Caco-2 (cell line): ENCODE data around the gene ADGRV1. TPM values are rescaled to one million over a fixed set of nuclear protein-coding genes. Genes with fewer than 3 reads are reported as not detected.

Source experiments
- BruUV-seq: library from RNA; stranded (reverse); fragments of 400-500 nt; replicated peaks from 2 replicates; lab custom pipeline; 2021; lab: Mats Ljungman, UMichigan
- CTCF ChIA-PET: fragments of 300-600 bp; sonication (Branson Sonifier 250); formaldehyde crosslinking; loops from one replicate; lab custom pipeline; 2022; ENCODE audit warnings: antibody characterized with exemption; lab: Charles Lee
- POLR2A ChIA-PET: fragments of 300-600 bp; sonication (Branson Sonifier 250); formaldehyde crosslinking; loops from one replicate; lab custom pipeline; 2022; ENCODE audit warnings: antibody characterized with exemption; lab: Charles Lee
- DNase-seq, 2 experiments: peaks; one replicate each; pipeline versions ENCODE4 v3.0.0 to v3.0.0-alpha.2; 2020 to 2022
- H3K27me3 ChIP-seq: replicated peaks from 2 replicates; pipeline ENCODE4 v1.6.0; 2011; ENCODE audit warnings: low read length; ENCODE audit not compliant: control insufficient read depth, insufficient read depth
- H3K36me3 ChIP-seq: 2 replicates; pipeline ENCODE4 v1.5.1; 2011; ENCODE audit warnings: low read length; ENCODE audit not compliant: control insufficient read depth, insufficient read depth
- H3K4me1 ChIP-seq: fragments of 250-450 bp; sonication (Bioruptor Pico); 2 replicates; pipeline ENCODE4 v1.5.1; 2020; ENCODE audit warnings: mild to moderate bottlenecking
- H3K4me3 ChIP-seq: 2 replicates; pipeline ENCODE4 v1.5.1; 2011; ENCODE audit warnings: low read depth, mild to moderate bottlenecking, control low read depth, low read length
- H3K9me3 ChIP-seq: fragments of 250-450 bp; sonication (Bioruptor Pico); 2 replicates; pipeline ENCODE4 v1.5.1; 2020; ENCODE audit warnings: mild to moderate bottlenecking, moderate library complexity
- H3K27ac Mint-ChIP-seq: one replicate; pipeline ENCODE4 v1.8.0; 2022; ENCODE audit warnings: mixed read lengths; ENCODE audit not compliant: unreplicated experiment
- H3K27me3 Mint-ChIP-seq: one replicate; pipeline ENCODE4 v1.8.0; 2022; ENCODE audit warnings: mixed read lengths; ENCODE audit not compliant: insufficient read depth, unreplicated experiment
- H3K36me3 Mint-ChIP-seq: one replicate; pipeline ENCODE4 v1.8.0; 2022; ENCODE audit warnings: mild to moderate bottlenecking, mixed read lengths; ENCODE audit not compliant: insufficient read depth, unreplicated experiment
- H3K4me1 Mint-ChIP-seq: one replicate; pipeline ENCODE4 v1.8.0; 2022; ENCODE audit warnings: low read depth, mixed read lengths; ENCODE audit not compliant: unreplicated experiment
- H3K4me3 Mint-ChIP-seq: one replicate; pipeline ENCODE4 v1.8.0; 2022; ENCODE audit warnings: mild to moderate bottlenecking, moderate library complexity, mixed read lengths; ENCODE audit not compliant: unreplicated experiment
- H3K9me3 Mint-ChIP-seq: one replicate; pipeline ENCODE4 v1.8.0; 2022; ENCODE audit warnings: mixed read lengths; ENCODE audit not compliant: unreplicated experiment
- intact Hi-C: fragments of 100-400 bp; cut with micrococcal nuclease; formaldehyde crosslinking; loops from one replicate; pipeline ENCODE4 v1.10.0; 2022; ENCODE audit not compliant: unreplicated experiment
- total RNA-seq: library from RNA; stranded (reverse); gene quantifications from 2 replicates; pipeline ENCODE4 v1.2.3, GENCODE V29; 2022
- TF ChIP-seq, protein P1 (sequence below), 2 experiments: fragments of 200-600 bp in 1 of 2; IDR thresholded peaks; 1 replicate in 1 of 2; 2 replicates in 1 of 2; pipeline versions ENCODE4 v1.5.1 to v1.8.0; 2011 to 2022; ENCODE audit warnings: antibody characterized with exemption in 1 of 2, control low read depth in 1 of 2, inconsistent platforms in 1 of 2, low read depth in 1 of 2, low read length in 1 of 2, mild to moderate bottlenecking in 1 of 2, moderate library complexity in 1 of 2; ENCODE audit not compliant: insufficient read depth in 1 of 2, severe bottlenecking in 1 of 2, unreplicated experiment in 1 of 2

Gene ADGRV1
- total RNA-seq, 1 experiment from 2014 or later: 23.2 TPM

DNA sequence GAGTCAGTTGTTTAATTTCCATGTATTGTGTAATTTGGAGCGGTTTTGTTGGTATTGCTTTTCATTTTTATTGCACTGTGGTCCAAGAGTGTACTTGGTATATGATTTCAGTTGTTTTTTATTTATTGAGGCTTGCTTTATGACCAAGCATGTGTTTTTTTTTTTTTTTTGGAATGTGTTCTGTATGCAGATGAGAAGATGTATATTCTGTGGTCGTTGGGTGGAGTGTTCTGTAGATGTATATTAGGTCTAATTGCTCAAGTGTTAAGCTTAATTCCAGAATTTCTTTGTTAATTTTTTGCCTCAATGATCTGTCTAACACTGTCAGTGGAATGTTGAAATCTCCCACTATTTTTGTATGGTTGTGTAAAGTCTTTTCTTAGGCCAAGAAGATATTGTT, 23.4 kb downstream of the ADGRV1 start:
- Histone ChIP-seq H3K36me3 (no peaks in the 10 kb centered on the region), H3K9me3 (no peaks in the 10 kb centered on the region), H3K4me3 (no peak overlapping the region), H3K4me1 (no peaks in the 10 kb centered on the region), H3K27me3 (no peaks in the 10 kb centered on the region)
- H3K4me1 Mint-ChIP-seq: no peaks in the 10 kb centered on the region
- no peaks in the 10 kb centered on the region for H3K36me3 Mint-ChIP-seq
- intact Hi-C loops: no loop called here
- CTCF ChIA-PET: no interaction called here
- no peak for DNase-seq
- no TSS peak for BruUV-seq
- no peak overlapping the region for H3K27ac Mint-ChIP-seq
- H3K27me3 Mint-ChIP-seq: peaks cover 2% of the 10 kb centered on the region
- POLR2A ChIA-PET: no interaction called here
- peaks cover 10% of the 10 kb centered on the region for H3K9me3 Mint-ChIP-seq
- TF ChIP-seq, protein P1, sequence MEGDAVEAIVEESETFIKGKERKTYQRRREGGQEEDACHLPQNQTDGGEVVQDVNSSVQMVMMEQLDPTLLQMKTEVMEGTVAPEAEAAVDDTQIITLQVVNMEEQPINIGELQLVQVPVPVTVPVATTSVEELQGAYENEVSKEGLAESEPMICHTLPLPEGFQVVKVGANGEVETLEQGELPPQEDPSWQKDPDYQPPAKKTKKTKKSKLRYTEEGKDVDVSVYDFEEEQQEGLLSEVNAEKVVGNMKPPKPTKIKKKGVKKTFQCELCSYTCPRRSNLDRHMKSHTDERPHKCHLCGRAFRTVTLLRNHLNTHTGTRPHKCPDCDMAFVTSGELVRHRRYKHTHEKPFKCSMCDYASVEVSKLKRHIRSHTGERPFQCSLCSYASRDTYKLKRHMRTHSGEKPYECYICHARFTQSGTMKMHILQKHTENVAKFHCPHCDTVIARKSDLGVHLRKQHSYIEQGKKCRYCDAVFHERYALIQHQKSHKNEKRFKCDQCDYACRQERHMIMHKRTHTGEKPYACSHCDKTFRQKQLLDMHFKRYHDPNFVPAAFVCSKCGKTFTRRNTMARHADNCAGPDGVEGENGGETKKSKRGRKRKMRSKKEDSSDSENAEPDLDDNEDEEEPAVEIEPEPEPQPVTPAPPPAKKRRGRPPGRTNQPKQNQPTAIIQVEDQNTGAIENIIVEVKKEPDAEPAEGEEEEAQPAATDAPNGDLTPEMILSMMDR (IDR thresholded peaks at IDR 0.05; ENCODE audit: insufficient read depth in 1 of 2, low read depth in 1 of 2, low read length in 1 of 2, severe bottlenecking in 1 of 2, unreplicated experiment in 1 of 2): no peak
- H3K4me3 Mint-ChIP-seq: no peak overlapping the region

DNA sequence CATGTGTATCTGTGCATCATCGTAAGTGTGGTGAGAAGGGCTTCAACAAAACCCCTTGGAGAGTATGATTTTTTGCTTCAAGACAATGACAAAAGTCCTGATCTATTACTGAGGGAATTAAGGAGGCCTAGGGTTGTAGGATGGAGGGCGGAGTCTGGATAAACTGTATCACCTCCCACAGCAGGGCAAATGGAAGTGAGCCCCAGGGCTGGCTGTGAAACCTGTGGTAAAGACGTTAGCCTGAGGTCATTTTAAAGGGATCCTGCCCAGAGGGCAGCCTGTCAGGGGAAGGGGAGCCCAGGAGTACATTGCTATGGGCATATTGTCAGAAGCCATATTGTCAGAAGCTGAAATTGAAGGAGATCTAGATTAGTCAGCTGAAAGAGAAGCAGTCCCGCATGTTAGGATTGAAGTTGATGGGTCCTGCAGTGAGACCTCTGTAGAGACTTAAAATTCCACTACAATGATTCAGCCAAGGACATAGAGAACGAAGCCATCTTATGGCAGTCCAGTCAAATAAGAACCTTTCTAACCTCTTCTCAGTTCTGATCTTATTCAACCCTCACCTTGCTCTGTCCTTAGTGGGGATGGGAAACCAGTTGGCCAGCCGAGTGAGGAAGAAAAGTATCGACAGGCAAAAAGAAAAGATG, 26.9 kb downstream of the ADGRV1 start:
- Mint-ChIP-seq H3K9me3 (no peaks in the 10 kb centered on the region), H3K4me1 (no peaks in the 10 kb centered on the region), H3K36me3 (no peaks in the 10 kb centered on the region), H3K27me3 (peaks cover 9% of the 10 kb centered on the region), H3K4me3 (no peak overlapping the region), H3K27ac (no peak overlapping the region)
- Histone ChIP-seq H3K4me3 (no peak overlapping the region), H3K36me3 (no peaks in the 10 kb centered on the region), H3K27me3 (no peaks in the 10 kb centered on the region), H3K4me1 (no peaks in the 10 kb centered on the region), H3K9me3 (no peaks in the 10 kb centered on the region)
- CTCF ChIA-PET: no interaction called here
- POLR2A ChIA-PET: no interaction called here
- intact Hi-C loops: no loop called here
- BruUV-seq: no TSS peak
- TF ChIP-seq, protein P1 (IDR thresholded peaks at IDR 0.05; ENCODE audit: insufficient read depth in 1 of 2, low read depth in 1 of 2, low read length in 1 of 2, severe bottlenecking in 1 of 2, unreplicated experiment in 1 of 2): no peak
- DNase-seq: no peak

DNA sequence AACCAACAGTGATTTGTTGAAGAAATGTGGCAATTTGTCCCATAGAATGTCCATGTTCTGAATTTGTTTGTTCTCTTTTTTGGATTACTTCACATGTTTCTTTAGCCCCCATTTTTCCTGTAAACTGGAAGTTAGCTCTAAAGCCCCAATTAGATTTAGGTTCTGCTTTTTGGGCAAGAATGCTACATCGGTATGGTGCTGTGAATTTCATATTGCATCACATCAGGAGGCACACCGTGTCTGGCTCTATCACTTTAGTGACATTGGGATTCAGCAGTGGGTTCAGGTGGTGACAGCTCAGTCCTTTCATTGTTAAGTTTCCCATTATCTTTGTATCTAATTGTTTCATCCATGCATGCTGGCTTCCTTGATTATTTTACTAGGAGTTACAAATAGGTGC, 27.9 kb downstream of the ADGRV1 start:
- no TSS peak for BruUV-seq
- H3K27me3 ChIP-seq: no peaks in the 10 kb centered on the region
- TF ChIP-seq, protein P1 (IDR thresholded peaks at IDR 0.05; ENCODE audit: insufficient read depth in 1 of 2, low read depth in 1 of 2, low read length in 1 of 2, severe bottlenecking in 1 of 2, unreplicated experiment in 1 of 2): no peak
- no peak overlapping the region for H3K4me3 Mint-ChIP-seq
- CTCF ChIA-PET: no interaction called here
- no peaks in the 10 kb centered on the region for H3K4me1 ChIP-seq
- intact Hi-C loops: no loop called here
- no peak for DNase-seq
- no peaks in the 10 kb centered on the region for H3K4me1 Mint-ChIP-seq
- no peaks in the 10 kb centered on the region for H3K9me3 ChIP-seq
- no peaks in the 10 kb centered on the region for H3K36me3 Mint-ChIP-seq
- no peak overlapping the region for H3K4me3 ChIP-seq
- H3K27ac Mint-ChIP-seq: no peak overlapping the region
- POLR2A ChIA-PET: no interaction called here
- no peaks in the 10 kb centered on the region for H3K9me3 Mint-ChIP-seq
- H3K36me3 ChIP-seq: no peaks in the 10 kb centered on the region
- H3K27me3 Mint-ChIP-seq: peaks cover 7% of the 10 kb centered on the region
